HG02943 (cell line): ENCODE measurements around the gene FADS1.

Experiments used
- ATAC-seq: cut with Tn5 transposase; IDR thresholded peaks from one replicate; pipeline ENCODE4 v1.9.1; 2021; ENCODE audit warnings: mild to moderate bottlenecking, low read depth, moderate library complexity; ENCODE audit not compliant: unreplicated experiment

FADS1 gene

DNA sequence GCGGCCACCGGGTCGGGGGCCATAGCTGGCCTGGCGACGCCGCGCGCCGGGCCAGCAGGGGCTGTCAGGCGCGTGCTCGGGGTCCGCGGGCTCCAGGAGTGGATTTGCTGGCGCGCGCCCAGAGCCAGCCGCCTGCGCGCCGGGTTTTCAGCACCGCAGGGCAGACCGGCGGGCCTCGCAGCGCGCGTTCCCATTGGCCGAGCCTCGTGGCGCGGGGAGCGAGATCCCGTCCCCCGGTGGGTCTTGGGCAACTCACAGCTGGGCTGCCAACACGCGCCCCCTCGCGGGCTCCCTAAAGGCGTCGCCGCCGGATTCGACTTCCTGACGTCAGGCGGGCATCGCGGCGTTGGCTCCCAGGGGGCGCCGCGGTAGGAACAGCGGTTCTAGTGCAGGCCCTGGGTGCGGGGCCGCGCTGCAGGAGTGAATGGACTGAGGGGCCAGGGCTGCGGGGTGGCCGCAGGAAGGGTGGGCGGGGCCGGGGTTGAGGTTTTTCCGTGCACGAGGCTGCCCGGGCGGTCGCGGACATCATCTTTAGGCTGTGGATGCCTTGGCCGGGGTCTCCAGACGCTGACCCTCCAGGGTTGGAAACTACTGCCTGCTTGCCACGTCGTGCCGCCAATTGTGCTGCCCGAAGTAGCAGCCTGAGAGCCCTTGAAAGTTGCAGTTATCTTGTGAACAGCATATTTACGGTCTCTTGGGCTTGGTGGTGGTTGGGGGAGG, at the start of gene FADS1:
Gene FADS1 (minus strand): TSS at position 268 of the 720 bp plus-strand sequence. CDS start 74 bp downstream, at position 194.
- ATAC-seq = peak; percentile 42

DNA sequence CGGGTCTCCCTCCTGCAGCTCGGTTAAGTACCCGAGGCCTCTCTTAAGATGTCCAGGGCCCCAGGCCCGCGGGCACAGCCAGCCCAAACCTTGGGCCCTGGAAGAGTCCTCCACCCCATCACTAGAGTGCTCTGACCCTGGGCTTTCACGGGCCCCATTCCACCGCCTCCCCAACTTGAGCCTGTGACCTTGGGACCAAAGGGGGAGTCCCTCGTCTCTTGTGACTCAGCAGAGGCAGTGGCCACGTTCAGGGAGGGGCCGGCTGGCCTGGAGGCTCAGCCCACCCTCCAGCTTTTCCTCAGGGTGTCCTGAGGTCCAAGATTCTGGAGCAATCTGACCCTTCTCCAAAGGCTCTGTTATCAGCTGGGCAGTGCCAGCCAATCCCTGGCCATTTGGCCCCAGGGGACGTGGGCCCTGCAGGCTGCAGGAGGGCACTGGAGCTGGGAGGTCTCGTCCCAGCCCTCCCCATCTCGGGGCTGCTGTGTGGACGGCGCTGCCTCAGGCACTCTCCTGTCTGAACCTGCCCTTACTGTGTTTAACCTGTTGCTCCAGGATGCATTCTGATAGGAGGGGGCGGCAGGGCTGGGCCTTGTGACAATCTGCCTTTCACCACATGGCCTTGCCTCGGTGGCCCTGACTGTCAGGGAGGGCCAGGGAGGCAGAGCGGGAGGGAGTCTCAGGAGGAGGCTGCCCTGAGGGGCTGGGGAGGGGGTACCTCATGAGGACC, 49.6 kb upstream of the FADS1 start:
- no peak for ATAC-seq

DNA sequence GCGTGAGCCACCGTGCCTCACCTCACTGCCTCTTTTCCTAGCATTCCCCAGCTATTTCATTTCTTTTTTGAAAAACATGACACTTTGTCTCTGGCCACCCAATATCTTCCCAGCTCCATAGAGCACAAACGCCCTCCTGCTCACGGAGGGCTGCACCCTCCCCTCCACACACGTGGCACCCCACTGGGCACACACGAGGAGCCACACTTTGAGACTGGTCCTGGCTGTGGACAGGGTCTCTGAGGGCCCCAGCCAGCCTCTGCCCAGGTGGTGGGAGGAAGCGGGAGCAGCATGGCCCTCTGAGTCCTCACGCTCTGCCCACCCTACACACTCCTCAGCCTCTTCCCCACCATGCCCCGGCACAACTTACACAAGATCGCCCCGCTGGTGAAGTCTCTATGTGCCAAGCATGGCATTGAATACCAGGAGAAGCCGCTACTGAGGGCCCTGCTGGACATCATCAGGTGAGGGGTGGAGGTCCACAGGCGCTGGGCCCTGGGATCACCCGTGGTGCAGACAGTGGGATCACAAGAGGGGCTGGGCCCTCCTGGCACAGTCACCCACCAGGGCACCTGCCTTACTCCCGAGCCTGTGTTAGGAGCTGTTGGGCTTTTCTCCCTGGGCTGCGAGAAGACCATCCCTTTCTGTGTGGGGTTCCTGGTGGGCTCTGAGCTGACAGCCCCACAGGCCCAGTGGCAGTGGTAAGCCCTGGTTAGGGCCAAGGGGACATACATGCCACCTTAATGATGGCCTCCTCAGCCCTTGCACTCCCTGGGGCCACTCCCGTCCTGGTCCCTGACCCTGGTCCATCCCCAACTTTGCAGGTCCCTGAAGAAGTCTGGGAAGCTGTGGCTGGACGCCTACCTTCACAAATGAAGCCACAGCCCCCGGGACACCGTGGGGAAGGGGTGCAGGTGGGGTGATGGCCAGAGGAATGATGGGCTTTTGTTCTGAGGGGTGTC, 48.3 kb upstream of the FADS1 start:
- ATAC-seq = no peak

DNA sequence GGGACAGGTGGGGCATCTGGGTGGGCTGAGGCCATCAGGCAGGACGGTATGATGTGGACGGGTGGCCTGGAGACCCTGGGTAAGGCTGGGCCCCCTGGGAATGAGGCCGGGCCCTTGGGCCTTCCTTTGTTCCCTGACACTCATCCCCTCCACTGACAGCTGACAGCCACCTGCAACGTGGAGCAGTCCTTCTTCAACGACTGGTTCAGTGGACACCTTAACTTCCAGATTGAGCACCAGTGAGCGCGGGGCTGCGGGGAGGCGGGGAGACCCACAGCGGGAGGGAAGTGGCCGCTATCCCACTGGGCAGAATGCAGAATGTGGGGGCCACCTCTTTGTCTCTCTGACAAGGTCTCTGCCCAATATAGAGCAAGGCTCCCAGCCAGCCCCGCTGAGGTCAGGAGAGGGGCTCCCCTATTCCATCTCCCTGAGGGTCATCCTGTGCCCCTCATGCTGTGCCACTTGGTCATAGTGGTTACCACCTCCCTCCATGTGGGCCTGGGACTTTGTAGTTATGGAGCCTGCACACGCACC, 46.8 kb upstream of the FADS1 start:
- no peak for ATAC-seq

DNA sequence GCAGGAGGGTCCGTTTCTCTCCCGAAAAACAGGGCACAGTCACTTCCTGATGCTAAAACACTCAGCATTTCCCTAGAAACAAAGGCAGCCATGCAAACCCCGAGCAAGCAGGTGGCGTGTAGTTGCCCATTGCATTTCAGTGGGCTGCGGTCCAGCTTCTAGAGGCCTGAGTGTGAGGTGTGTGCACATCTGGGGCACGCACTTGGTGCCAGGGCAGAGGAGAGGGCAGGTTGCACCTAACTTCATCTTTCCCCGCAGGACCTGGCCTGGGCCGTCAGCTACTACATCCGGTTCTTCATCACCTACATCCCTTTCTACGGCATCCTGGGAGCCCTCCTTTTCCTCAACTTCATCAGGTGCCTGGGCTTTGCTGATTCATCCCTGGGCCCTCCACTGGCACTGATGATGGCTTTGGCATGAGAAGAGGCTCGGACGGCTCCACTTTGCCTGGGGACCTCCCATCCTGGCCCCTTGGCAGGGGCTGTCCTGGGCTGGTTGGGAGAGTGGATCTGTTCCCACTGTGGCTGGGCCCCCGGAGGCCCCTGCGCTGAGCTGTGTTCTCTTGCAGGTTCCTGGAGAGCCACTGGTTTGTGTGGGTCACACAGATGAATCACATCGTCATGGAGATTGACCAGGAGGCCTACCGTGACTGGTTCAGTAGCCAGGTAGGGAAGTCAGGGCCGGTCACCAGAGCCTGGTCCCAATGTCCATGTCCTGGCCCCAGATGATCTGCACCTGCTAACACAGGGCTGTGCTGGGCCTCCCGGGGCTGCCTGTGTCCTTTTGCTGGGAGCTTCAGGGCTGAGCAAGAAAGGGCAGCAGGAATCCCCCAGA, 46.1 kb upstream of the FADS1 start:
- ATAC-seq = no peak

DNA sequence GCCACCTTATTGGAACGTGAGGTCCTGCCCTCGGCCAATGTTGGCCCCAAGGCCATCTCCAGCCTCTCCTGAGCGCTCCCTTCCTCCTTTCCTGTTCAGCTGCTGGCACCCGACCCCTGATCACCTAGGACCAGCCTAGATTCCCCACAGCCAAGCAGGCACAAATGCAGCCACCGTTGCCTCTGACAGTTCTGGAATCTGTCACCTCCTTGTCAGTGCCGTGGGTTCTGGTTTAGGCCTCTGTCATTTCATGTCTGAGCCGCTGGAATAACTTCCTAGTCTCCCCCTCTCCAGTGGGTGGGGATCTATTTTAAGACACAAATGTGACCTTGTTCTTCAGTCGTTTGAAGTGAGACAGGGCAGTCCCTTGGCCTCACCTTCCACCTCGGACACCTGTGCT, 44.8 kb upstream of the FADS1 start:
- ATAC-seq = no peak

DNA sequence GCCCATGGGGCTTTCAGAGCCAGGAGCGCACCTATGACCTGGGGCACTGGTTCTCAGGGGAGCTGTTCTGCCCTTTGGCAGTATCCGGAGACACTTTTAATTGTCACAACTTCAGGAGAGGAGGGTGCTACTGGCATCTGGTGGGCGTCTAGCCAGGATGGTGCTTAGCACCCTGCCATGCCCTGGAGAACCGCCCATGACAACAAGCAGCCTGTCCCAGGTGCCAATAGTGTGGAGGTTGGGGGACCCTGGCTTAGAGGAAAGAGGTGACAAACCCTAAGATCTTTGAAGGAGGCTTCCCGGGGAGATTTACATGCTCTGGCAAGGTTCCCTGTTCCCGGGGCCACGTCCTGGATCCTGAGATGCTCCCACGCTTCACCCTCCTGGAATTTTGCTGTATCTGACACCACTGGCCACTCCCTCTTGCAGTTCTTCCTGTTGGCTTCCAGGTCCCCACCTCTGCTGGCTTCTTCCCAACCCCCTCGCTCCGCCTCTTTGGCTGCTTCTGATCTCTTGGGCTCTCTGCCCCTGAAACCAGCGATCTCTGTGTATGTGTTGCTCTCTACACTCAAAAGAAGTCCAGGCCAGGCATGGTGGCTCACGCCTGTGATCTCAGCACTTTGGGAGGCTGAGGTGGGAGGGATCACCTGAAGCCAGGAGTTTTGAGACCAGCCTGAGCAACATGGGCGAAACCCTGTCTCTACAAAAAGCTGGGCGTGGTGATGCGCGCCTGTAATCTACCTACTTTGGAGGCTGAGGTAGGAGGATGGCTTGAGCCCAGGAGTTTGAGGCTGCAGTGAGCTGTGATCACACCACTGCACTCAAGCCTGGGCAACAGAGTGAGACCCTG, 43.5 kb upstream of the FADS1 start:
- no peak for ATAC-seq

DNA sequence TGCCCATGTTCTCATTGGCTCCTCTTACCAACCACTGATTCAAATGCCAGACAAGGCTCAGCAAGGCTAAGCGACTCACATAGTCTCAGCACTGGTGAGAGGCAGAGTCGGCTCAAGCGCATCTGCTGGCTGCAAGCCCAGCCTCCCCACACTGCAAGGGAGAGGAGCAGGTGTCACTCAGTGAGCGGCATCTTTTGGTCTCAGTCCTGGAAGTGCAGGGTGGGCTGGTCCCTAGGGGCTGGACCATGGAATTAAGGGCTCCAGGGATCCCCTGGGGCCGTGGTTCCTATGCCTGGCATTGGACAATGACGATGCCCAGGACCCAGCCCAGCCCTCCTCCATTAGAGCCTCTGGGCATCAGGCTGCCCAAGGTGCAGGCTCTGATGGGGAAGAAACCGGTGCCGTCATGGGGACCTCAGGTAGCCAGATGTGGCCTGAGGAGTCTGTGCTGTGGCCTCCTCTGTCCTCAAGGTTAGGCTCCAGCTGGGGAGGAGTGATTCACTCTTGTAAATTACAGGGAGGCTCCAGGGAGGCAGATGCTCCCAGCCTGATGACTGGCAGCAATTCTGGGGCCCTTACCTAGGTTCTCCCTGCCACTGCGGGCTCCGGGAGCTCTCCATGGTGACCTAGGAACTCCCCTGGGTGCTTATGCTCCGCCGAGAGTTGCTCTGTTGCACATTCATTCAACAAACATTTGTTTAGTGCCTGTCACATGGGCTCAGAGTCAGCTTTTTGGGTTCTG, 39.3 kb upstream of the FADS1 start:
- no peak for ATAC-seq

DNA sequence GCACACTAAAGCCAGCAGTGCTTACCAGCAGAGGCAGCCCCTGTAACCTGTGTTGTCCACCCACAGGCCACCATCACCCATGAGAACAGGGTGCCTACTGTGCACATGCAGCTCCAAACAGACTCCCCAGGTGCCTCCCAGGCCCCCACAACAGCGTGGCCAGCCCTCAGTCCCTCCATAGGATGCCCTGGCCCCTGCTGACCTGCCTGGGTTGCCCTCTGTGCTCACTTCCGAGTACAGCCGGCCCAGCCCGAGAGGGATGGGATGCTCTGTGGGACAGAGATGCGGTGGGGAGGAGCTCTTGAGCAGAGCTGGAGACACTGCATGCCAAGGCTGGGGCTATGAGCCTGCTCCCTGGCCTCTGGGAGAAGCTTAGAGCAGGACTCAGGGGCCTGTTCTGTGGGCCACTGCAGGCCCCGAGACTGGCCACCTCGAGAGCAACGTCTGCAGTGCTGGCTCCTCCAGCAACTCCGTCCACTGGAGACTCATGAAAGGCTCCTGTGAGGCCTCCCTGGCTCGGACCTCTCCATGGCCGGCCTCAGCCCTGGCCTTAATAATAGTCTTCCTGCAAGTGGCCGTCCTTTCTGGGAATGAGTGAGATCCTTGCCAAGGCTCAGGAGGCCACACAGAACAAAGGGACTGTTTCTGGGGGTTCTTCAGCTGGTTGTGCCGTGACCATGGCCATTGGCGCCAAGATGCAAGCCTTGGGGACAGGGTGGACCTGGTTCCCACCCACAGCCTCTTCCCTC, 38.3 kb upstream of the FADS1 start:
- no peak for ATAC-seq

DNA sequence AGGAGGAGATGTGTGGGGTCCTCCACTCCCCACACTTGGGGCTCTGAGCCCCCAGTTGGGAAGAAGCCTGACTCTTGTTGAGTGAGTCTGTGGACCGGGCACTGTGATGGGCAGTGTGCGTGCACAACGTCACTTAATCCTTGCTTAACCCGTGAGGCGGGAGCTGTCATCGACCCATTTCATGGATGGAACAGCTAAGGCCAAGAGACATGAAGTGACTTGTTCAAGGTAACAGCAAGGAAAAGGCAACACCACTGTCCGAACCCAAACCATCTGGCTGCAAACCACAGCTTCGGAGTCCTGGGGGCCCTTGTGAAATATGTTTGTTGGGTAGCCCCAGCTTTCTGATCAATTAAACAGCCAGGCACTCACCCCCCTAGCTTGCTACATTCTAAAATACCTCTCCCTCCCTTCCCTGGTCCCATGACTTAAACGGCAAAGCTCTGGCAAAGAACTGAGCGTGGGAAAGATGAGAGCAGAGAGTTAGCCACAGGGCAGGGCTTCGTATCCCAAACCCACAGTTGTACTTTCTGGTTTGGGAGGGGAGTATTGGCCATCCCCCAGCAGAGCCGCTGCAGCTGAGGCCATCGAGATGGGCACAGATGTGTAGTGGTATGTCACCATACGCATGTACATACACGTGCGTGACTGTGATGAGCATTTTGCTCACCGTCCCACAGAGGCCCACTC, 37.5 kb upstream of the FADS1 start:
- no peak for ATAC-seq

DNA sequence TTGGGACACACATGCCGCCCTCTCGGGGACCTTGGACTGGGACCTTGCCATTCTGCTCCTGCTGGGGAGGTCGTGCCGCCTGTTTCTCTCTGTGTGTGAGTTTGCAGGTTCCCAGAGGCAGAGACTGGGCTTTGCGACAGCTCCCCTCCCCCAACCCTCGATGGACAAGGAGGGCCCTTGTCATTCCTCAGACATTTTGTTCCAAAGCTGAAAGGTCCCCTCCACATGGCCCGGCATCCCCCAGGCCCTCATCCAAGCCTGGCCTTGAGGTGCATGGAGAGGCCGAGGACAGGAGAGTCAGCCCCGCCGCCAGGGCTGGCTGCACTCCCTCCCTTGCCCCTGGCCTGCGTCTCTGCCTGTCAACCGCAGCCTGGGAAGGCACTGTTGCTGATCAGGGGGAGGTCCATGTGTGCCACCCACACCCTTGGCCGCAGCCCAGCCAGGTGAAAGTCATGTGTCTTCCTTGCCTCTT, 36.9 kb upstream of the FADS1 start:
- ATAC-seq = no peak

DNA sequence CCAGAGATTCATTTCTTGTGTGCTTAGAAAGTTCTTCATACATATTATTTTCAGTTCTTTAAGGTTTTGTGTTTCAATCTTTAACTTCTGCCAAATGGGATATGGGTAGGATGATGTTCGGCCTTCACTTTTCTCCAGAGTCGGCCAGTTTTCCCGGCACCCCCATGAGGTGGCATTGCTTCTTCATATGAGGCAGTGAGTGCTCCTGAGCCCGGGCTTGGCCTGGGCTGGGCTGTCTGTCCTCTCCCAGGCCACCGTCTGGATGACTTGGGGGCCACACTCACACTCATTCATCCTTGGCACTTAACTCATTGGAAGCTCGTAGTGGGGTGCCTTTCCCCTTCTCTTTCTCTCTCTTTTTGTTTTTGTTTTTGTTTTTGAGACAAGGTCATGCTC, 35.1 kb upstream of the FADS1 start:
- ATAC-seq = no peak

DNA sequence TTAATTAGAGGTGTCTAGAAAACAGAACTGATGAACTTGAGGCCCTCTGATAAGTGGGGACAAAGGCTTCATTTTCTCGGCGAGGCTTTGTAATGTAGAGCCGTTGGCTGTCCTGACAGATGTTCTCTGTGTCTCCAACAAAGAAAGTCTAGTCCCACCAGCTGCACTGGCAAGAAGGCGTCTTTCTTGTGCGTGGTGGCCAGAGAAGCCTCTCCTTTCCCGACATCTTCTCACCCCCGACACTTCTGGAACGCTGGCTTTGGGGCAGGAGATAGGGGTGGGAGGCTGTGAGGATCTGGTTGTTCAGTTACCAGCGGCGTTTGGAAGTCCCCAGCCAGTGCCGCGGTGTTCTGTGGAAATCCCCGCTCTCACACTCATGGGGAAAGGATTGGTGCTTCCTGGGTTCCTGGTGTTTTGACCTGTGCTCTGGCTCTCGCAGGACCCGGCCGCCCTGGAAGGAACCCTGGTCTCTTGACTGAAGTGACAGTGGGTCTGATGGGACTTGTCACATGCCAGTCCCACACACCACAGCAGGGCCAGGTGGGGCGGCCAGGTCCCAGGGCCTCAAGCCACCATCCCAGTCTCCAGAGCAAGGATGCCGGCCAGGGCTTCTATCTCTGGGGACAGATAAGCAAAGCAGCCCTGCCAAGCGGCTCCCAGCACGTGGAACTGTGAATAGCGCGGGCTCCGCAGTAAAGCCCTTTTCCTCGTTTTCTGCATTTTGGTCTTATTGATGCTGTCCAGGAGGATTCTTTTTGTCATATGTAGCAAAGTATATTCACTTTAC, 34.5 kb upstream of the FADS1 start:
- no peak for ATAC-seq

DNA sequence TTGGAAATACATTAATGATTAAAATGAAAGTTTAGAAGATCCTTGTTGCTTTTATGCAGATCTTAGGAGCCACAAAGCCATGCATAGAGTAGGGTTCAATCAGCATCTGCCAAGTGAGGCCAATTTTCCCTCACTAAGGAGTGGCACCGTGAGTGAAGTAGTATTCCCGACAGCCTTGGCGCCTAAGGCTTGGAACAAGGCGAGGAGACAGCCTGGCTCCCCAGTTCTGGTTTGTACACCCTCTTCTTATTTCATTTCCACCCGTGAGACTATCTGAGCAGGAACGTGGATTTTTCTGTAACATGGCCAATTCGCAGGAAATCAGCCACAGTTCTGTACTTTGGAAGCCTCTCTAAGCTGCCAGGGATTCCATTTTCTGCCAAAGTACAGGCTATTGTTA, 33.9 kb upstream of the FADS1 start:
- no peak for ATAC-seq

DNA sequence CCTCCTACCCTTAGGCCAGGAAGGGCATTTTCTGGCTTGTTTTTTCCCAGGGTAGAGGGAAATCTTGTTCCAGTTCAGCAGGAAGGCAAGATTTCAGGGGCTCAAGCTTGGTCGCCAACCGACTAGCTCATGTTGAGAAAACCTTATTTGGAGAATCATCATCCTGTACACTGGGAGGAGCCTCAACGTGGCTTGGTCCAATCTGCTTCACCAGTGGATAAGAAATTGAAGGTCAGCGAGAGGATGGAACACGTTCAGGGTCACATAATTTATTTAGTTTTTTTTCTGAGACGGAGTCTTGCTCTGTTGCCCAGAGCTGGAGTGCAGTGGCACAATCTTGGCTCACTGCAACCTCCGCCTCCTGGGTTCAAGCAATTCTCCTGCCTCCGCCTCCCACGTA, 31.8 kb upstream of the FADS1 start:
- ATAC-seq = no peak

DNA sequence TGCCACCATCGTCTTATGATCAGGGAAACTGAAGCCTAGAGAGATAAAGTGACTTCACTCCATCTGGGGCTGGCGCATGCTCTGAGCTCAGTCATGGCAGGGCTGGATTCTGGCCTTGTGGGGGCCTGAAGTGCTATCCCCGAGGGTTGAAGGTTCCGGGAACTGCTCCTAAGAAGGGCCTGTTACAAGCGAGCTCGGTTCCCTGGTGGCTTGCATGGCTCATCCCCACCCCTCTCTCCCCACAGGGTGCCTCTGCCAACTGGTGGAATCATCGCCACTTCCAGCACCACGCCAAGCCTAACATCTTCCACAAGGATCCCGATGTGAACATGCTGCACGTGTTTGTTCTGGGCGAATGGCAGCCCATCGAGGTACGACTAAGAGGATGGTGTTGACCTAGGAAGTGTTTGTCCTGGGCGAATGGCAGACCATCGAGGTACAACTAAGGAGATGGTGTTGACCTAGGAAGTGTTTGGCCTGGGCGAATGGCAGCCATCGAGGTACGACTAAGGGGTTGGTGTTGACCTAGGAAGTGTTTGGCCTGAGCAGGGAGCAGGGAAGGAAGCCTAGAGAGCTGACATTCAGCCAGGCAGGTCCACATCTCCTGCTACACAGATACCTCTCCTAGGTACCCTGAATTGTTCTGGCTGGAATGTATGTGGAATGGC, 31.2 kb upstream of the FADS1 start:
- ATAC-seq = no peak
